ENCODE results near the gene FLOT2. TPM values are rescaled to one million over a fixed set of nuclear protein-coding genes. Genes with fewer than 3 reads are reported as not detected.
A peak's percentile ranks its signal among the peaks of the same experiment; 100 is the strongest.

The FLOT2 gene
- total RNA-seq, 4 donors from 2014 or later: 21.7 to 53.6 (median 41.9) TPM

- peaks cover 0 to 93% (median 0%) of the 10 kb centered on the region in 3 donors for H3K36me3 ChIP-seq
- no peak for TF ChIP-seq POLR2A (IDR thresholded peaks at IDR 0.05)
- TF ChIP-seq CTCF (IDR thresholded peaks at IDR 0.05): no peak
- H3K4me1 ChIP-seq: peaks cover 0 to 33% (median 2%) of the 10 kb centered on the region in 4 donors
- peak overlapping the region in 2 of 4 donors; percentile 7 to 35 for H3K27ac ChIP-seq
- H3K27me3 ChIP-seq: no peaks in the 10 kb centered on the region
- no peak overlapping the region for H3K4me3 ChIP-seq
- no peaks in the 10 kb centered on the region for H3K9me3 ChIP-seq
- DNase-seq: no peak
These were observed 14.0 kb upstream of the FLOT2 start for GRCh38 chr17:28911411-28912045.

- Histone ChIP-seq H3K27ac (no peak overlapping the region), H3K4me3 (no peak overlapping the region), H3K36me3 (peaks cover 0 to 92% (median 0%) of the 10 kb centered on the region in 3 donors), H3K4me1 (peaks cover 0 to 33% (median 2%) of the 10 kb centered on the region in 4 donors), H3K27me3 (no peaks in the 10 kb centered on the region), H3K9me3 (no peaks in the 10 kb centered on the region)
- no peak for DNase-seq
- TF ChIP-seq POLR2A (IDR thresholded peaks at IDR 0.05) (no peak), CTCF (IDR thresholded peaks at IDR 0.05) (no peak)
These were observed 13.0 kb upstream of the FLOT2 start for GRCh38 chr17:28910534-28910933.

- TF ChIP-seq POLR2A (IDR thresholded peaks at IDR 0.05) (no peak), CTCF (IDR thresholded peaks at IDR 0.05) (no peak)
- Histone ChIP-seq H3K36me3 (peaks cover 0 to 75% (median 0%) of the 10 kb centered on the region in 3 donors), H3K9me3 (no peaks in the 10 kb centered on the region), H3K27me3 (no peaks in the 10 kb centered on the region), H3K27ac (peak overlapping the region; percentile 6 to 73 (median 53)), H3K4me3 (no peak overlapping the region), H3K4me1 (peaks cover 0 to 33% (median 2%) of the 10 kb centered on the region in 4 donors)
- peak in 1 of 3 donors; percentile 61 for DNase-seq
These were observed 11.2 kb upstream of the FLOT2 start for GRCh38 chr17:28908640-28909167.

- Histone ChIP-seq H3K4me3 (no peak overlapping the region), H3K9me3 (no peaks in the 10 kb centered on the region), H3K36me3 (peaks cover 0 to 67% (median 0%) of the 10 kb centered on the region in 3 donors), H3K27me3 (no peaks in the 10 kb centered on the region), H3K4me1 (peaks cover 0 to 29% (median 2%) of the 10 kb centered on the region in 4 donors), H3K27ac (peak overlapping the region; percentile 6 to 73 (median 53))
- TF ChIP-seq POLR2A (IDR thresholded peaks at IDR 0.05) (no peak), CTCF (IDR thresholded peaks at IDR 0.05) (no peak)
- no peak for DNase-seq
These were observed 10.4 kb upstream of the FLOT2 start for GRCh38 chr17:28907709-28908475.

- no peak for DNase-seq
- Histone ChIP-seq H3K4me3 (no peak overlapping the region), H3K4me1 (peaks cover 0 to 23% (median 1%) of the 10 kb centered on the region in 4 donors), H3K27me3 (no peaks in the 10 kb centered on the region), H3K9me3 (no peaks in the 10 kb centered on the region), H3K36me3 (peaks cover 0 to 57% (median 0%) of the 10 kb centered on the region in 3 donors), H3K27ac (peak overlapping the region in 2 of 4 donors; percentile 5 to 73)
- TF ChIP-seq POLR2A (IDR thresholded peaks at IDR 0.05): no peak
- TF ChIP-seq CTCF (IDR thresholded peaks at IDR 0.05): no peak
These were observed 9.3 kb upstream of the FLOT2 start for GRCh38 chr17:28906706-28907438.
